Spinal cord (tissue), 10 donors: ENCODE data around the gene CALHM1. TPM values are rescaled to one million over a fixed set of nuclear protein-coding genes. Genes with fewer than 3 reads are reported as not detected.

ENCODE experiments used
- DNase-seq, 6 donors: peaks; one replicate each; pipeline versions ENCODE4 v3.0.0 to v3.0.0-alpha.2; 2013 to 2015; ENCODE audit warnings: low spot score in 6 of 6, low read depth in 4 of 6
- H3K27ac ChIP-seq: one replicate; pipeline ENCODE4 v1.5.1; 2013; ENCODE audit warnings: low read depth, low read length, control low read depth
- H3K27me3 ChIP-seq: one replicate; pipeline ENCODE4 v1.6.1; 2013; ENCODE audit warnings: low read length; ENCODE audit not compliant: control insufficient read depth, insufficient read depth
- H3K36me3 ChIP-seq: one replicate; pipeline ENCODE4 v1.6.1; 2013; ENCODE audit warnings: low read length; ENCODE audit not compliant: control insufficient read depth, insufficient read depth
- H3K4me1 ChIP-seq: one replicate; pipeline ENCODE4 v1.6.1; 2013; ENCODE audit warnings: low read length; ENCODE audit not compliant: control insufficient read depth, insufficient read depth
- H3K4me3 ChIP-seq: one replicate; pipeline ENCODE4 v1.5.1; 2013; ENCODE audit warnings: low read depth, low read length, control low read depth
- H3K9me3 ChIP-seq: one replicate; pipeline ENCODE4 v1.6.1; 2013; ENCODE audit warnings: low read length; ENCODE audit not compliant: control insufficient read depth, insufficient read depth
- WGBS: methylation state at CpG from one replicate; pipeline ENCODE4 v1.1.5; 2013; ENCODE audit warnings: missing lambda C conversion rate; ENCODE audit not compliant: insufficient coverage; 5-methylcytosine and 5-hydroxymethylcytosine counted together
- polyA plus RNA-seq, 2 donors: library from polyadenylated mRNA; unstranded; fragments of 120-200 nt; gene quantifications; one replicate each; pipeline ENCODE4 v1.2.1, GENCODE V29; 2013; ENCODE audit not compliant: insufficient read length in 2 of 2
- total RNA-seq, 2 donors: library from RNA; depleted of rRNA in 1 of 2; stranded (reverse); fragments of 120-200 nt in 1 of 2; fragments of >200 nt in 1 of 2; gene quantifications; one replicate each; pipeline versions ENCODE4 v1.2.3 to v1.2.4, GENCODE V29; 2013 to 2014
- donor health status: healthy.

CALHM1 gene
- total and polyA plus RNA-seq, 4 donors = 0.06 to 0.24 (median 0.21) TPM

DNA sequence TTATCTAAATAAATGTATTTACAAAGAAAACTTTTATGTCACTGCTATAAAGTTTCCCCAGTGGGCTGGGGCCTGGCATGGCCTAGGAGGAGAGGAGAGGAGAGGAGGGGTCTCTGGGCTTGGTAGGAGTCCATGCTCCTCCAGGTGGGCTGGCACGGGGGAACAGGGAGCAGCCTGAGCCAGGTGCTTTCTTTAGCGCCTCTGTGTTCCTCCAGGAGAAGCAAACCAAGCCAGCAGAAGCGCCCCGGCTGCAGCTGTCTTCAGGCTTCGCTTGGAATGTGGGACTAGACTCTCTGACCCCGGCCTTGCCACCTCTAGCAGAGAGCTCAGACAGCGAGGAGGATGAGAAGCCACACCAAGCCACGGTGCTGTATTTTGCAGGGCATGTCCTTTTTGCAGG, 17.1 kb downstream of the CALHM1 start:
- 97% methylated on average over 8 of the region's 8 CpGs for WGBS
- Histone ChIP-seq H3K4me3 (no peak overlapping the region), H3K27me3 (no peaks in the 10 kb centered on the region), H3K36me3 (peaks cover 93% of the 10 kb centered on the region), H3K9me3 (no peaks in the 10 kb centered on the region), H3K4me1 (no peaks in the 10 kb centered on the region), H3K27ac (no peak overlapping the region)
- DNase-seq = no peak

DNA sequence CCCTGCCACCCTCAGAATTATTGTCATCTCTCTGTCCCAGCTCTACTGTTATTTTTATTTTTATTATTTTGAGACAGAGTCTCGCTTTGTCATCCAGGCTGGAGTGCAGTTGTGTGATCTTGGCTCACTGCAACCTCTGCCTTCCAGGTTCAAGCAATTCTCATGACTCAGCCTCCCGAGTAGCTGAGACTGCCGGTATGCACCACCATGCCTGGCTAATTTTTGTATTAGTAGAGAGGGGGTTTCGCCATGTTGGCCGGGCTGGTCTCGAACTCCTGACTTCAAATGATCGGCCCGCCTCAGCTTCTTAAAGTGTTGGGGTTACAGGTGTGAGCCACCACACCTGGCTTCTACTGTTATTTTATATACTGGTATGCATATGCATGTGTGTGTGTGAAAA, 17.5 kb downstream of the CALHM1 start:
- no peaks in the 10 kb centered on the region for H3K27me3 ChIP-seq
- no peak for DNase-seq
- no peaks in the 10 kb centered on the region for H3K4me1 ChIP-seq
- no peaks in the 10 kb centered on the region for H3K9me3 ChIP-seq
- WGBS = 84% methylated on average over 3 of the region's 8 CpGs
- H3K4me3 ChIP-seq = no peak overlapping the region
- H3K36me3 ChIP-seq = peaks cover 91% of the 10 kb centered on the region
- H3K27ac ChIP-seq = no peak overlapping the region

DNA sequence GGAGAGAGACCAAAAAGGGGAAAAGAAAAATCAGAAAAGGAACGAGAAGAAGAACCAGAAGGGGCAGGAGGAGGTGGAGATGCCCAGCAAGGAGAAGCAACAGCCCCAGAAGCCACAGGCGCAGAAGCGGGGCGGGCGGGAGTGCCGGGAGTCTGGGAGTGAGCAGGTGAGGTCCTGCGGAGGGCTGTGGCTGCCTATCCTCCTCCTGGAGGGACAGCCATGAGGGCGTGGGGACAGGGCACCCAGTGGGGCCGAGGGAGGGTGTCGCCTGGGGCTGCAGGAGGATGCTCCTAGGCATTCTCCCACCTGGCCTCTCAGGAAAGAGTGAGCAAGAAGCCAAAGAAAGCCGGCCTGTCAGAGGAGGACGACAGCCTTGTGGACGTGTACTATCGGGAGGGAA, 18.3 kb downstream of the CALHM1 start:
- Histone ChIP-seq H3K9me3 (no peaks in the 10 kb centered on the region), H3K36me3 (peaks cover 91% of the 10 kb centered on the region), H3K4me1 (no peaks in the 10 kb centered on the region), H3K4me3 (no peak overlapping the region), H3K27me3 (no peaks in the 10 kb centered on the region), H3K27ac (no peak overlapping the region)
- DNase-seq = no peak
- WGBS = 95% methylated on average over 14 of the region's 14 CpGs

DNA sequence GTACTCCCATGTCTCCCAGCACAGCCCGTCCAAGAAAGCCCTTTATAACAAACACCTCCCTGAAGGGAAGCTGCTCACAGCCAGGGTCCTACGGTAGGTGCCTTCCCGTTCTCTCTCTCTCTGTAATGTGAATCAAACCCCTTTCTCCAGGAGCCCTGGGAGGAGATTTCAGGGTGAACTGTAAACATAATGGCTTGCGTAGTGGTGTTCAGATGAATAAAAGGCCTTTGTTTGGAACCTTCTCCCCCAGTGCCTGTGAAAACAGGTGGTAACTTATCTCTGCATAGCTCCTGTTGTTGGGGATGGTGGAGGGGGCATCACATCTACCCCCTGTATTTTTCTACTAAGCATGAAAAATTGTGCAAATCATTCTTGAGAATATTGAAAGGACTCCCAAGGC, 18.9 kb downstream of the CALHM1 start:
- no peaks in the 10 kb centered on the region for H3K4me1 ChIP-seq
- H3K36me3 ChIP-seq = peaks cover 89% of the 10 kb centered on the region
- H3K27me3 ChIP-seq = no peaks in the 10 kb centered on the region
- no CpG with 5 or more reads among the region's 4 CpGs for WGBS
- H3K4me3 ChIP-seq = no peak overlapping the region
- H3K9me3 ChIP-seq = no peaks in the 10 kb centered on the region
- DNase-seq = no peak
- H3K27ac ChIP-seq = no peak overlapping the region

DNA sequence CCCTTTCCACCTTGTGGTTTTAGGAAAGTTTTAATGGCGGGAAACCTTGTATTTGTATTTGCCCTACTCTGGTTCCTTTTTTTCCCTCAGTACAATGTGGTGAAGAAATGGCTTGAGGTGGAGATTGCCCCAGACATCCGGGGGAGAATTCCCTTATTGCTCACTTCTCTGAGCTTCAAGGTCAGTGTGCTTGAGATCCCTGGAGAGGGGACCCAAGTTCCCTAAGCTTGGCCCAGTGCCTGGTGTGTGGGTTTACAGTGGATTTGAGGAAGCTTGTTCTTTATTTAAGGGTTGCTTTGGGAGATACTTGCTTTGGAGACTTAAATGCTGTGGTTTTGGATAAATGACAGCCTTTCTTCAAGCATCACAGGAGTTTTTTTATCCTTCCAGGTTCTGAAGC, 24.8 kb downstream of the CALHM1 start:
- WGBS = no CpG with 5 or more reads among the region's 2 CpGs
- Histone ChIP-seq H3K27me3 (no peaks in the 10 kb centered on the region), H3K27ac (no peak overlapping the region), H3K9me3 (no peaks in the 10 kb centered on the region), H3K4me1 (no peaks in the 10 kb centered on the region), H3K4me3 (no peak overlapping the region), H3K36me3 (peaks cover 64% of the 10 kb centered on the region)
- no peak for DNase-seq

DNA sequence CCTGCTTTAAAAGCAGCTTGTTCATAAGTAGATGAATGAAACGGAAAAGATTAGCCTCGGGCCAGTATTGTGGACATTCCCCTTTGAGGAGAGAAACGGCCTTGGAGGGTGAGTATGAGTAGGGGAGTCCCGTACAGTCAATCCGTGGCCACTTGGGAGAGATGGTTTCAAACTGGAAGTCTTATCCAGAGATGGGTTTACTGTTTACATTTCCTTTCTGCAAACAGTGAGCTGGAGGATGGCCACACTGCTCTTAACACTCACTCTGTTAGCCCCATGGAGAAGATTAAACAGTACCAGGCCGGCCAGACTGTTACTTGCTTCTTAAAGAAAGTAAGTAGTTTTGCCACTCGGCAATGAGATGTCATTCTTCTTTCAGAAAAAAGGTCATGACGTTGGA, 26.8 kb downstream of the CALHM1 start:
- no peaks in the 10 kb centered on the region for H3K4me1 ChIP-seq
- H3K9me3 ChIP-seq = no peaks in the 10 kb centered on the region
- 95% methylated on average over 8 of the region's 8 CpGs for WGBS
- DNase-seq = no peak
- H3K4me3 ChIP-seq = no peak overlapping the region
- H3K27ac ChIP-seq = no peak overlapping the region
- peaks cover 55% of the 10 kb centered on the region for H3K36me3 ChIP-seq
- H3K27me3 ChIP-seq = no peaks in the 10 kb centered on the region

DNA sequence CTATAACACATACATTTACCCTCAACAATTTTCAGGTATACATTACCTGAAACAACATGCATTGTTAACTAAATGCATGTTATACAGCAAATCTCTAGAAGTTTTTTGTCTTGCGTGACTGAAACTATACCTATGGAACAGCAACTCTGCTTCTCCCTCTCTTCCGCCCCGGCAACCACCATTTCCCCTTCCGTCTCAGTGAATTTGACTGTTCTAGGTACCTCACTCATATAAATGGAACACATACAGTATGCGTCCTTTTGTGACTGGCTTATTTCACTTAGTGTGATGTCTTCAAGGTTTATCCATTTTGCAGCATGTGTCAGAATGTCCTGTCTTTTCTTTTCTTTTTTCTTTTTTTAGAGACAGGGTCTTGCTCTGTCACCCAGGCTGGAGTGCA, 29.1 kb downstream of the CALHM1 start:
- Histone ChIP-seq H3K4me3 (no peak overlapping the region), H3K36me3 (peaks cover 52% of the 10 kb centered on the region), H3K27me3 (no peaks in the 10 kb centered on the region), H3K4me1 (no peaks in the 10 kb centered on the region), H3K9me3 (no peaks in the 10 kb centered on the region), H3K27ac (no peak overlapping the region)
- no peak for DNase-seq
- WGBS = 100% methylated on average over 3 of the region's 5 CpGs

DNA sequence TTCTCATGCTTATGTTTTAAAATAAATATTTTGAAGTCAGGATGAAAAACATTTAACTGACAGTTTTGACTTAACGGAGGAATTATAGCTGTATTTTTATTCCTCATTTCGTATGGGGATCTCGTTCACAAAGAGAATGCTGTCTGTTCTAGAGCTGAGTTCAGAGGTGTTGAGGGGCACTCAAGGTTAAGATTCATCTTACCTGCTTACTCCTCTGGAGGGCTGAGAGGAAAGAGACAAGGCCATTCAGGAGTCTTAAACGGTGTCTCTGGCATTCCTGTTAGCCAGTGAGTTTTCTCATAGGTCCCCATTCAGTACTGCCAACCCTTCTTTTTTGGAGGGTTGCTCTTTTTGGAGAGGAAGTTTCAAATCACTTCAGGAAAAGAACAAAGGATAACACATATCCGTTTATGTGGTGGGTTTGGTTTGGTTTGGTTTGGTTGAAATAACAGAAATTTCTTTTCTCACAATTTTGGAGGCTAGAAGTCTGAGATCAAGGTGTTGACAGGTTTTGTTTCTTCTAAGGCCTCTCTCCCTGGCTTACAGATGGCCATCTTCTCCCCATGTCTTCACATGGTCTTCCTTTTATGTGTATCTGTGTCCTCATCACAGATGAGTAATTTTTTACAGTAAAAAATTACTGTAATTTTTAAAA, 29.6 kb downstream of the CALHM1 start:
- no peaks in the 10 kb centered on the region for H3K9me3 ChIP-seq
- H3K36me3 ChIP-seq = peaks cover 51% of the 10 kb centered on the region
- WGBS = no CpG with 5 or more reads among the region's 5 CpGs
- DNase-seq = no peak
- no peaks in the 10 kb centered on the region for H3K27me3 ChIP-seq
- no peaks in the 10 kb centered on the region for H3K4me1 ChIP-seq
- no peak overlapping the region for H3K4me3 ChIP-seq
- H3K27ac ChIP-seq = no peak overlapping the region

DNA sequence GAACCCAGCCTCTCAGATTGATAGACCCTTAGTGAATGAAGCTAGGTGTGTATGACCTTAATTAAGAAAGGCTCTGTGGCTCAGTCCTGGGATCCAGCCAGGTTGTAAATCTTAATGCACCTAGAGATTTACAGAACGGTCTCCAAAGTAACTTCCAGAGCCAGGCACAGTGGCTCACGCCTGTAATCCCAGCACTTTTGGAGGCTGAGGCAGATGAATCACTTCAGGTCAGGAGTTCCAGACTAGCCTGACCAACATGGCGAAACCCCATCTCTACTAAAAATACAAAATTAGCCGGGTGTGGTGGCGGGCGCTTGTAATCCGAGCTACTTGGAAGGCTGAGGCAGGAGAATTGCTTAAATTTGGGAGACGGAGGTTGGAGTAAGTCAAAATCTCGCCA, 30.8 kb downstream of the CALHM1 start:
- Histone ChIP-seq H3K27ac (no peak overlapping the region), H3K4me3 (no peak overlapping the region), H3K36me3 (peaks cover 50% of the 10 kb centered on the region), H3K4me1 (no peaks in the 10 kb centered on the region), H3K9me3 (no peaks in the 10 kb centered on the region), H3K27me3 (no peaks in the 10 kb centered on the region)
- WGBS = 84% methylated on average over 2 of the region's 9 CpGs
- DNase-seq = no peak

DNA sequence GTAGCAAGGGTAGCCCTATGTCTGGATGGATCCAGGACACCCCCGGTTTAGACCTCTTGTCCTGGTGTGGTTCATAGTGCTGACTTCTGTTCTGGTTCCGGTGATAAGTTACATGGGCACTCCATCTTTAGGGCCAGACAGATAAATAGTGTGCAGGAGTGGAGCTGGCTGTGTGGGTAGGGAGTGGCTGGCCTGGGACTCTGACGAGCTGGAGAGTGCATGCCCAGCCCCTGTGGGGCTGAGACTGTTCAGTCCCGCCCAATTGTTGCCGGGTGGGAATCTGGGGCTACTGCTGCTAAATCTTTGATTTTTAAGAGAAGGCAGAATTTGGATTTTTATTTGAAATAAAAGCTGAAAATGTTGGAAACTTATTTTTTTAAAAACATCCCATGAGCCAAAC, 35.0 kb downstream of the CALHM1 start:
- Histone ChIP-seq H3K9me3 (no peaks in the 10 kb centered on the region), H3K27me3 (no peaks in the 10 kb centered on the region), H3K4me1 (no peaks in the 10 kb centered on the region), H3K27ac (no peak overlapping the region), H3K36me3 (peaks cover 71% of the 10 kb centered on the region), H3K4me3 (no peak overlapping the region)
- DNase-seq = no peak
- WGBS = 80% methylated on average over 4 of the region's 5 CpGs
